OCI-LY3 (cell line): ENCODE data around the gene CCDC170.

Experiments used
- EZH2phosphoT487 ChIP-seq: fragments of 200-600 bp; shearing (Covaris generic); IDR thresholded peaks from 2 replicates; pipeline ENCODE4 v1.6.1; 2018; ENCODE audit warnings: antibody characterized with exemption, mixed run types, low read depth
- TF ChIP-seq, protein P1 (sequence below): fragments of 200-600, 300-600 bp; sonication (generic); IDR thresholded peaks from 2 replicates; pipeline ENCODE4 v1.5.1; 2014; ENCODE audit warnings: antibody characterized with exemption, low read length, low read depth

GRCh38 chr6:151634336-151634720 is 140.5 kb downstream of the CCDC170 start:
- TF ChIP-seq, protein P1, sequence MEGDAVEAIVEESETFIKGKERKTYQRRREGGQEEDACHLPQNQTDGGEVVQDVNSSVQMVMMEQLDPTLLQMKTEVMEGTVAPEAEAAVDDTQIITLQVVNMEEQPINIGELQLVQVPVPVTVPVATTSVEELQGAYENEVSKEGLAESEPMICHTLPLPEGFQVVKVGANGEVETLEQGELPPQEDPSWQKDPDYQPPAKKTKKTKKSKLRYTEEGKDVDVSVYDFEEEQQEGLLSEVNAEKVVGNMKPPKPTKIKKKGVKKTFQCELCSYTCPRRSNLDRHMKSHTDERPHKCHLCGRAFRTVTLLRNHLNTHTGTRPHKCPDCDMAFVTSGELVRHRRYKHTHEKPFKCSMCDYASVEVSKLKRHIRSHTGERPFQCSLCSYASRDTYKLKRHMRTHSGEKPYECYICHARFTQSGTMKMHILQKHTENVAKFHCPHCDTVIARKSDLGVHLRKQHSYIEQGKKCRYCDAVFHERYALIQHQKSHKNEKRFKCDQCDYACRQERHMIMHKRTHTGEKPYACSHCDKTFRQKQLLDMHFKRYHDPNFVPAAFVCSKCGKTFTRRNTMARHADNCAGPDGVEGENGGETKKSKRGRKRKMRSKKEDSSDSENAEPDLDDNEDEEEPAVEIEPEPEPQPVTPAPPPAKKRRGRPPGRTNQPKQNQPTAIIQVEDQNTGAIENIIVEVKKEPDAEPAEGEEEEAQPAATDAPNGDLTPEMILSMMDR = no peak
- TF ChIP-seq EZH2phosphoT487 = no peak
